H7 (cell line): ENCODE measurements around the gene FBXL2. TPM values are rescaled to one million over a fixed set of nuclear protein-coding genes. Genes with fewer than 3 reads are reported as not detected.
A peak's percentile ranks its signal among the peaks of the same experiment; 100 is the strongest.
"Not testable (repeated sequence)": the region's sequence is repeated elsewhere in the genome, so short reads cannot be mapped to it uniquely, and the experiment has no call there.

Experiments
- DNase-seq: peaks from one replicate; pipeline ENCODE4 v3.0.0; 2012
- H3K27me3 ChIP-seq: 2 replicates; pipeline ENCODE4 v1.6.0; 2011; ENCODE audit warnings: mild to moderate bottlenecking, low read length; ENCODE audit not compliant: control insufficient read depth, insufficient read depth
- H3K36me3 ChIP-seq: replicated peaks from 2 replicates; pipeline ENCODE4 v1.5.1; 2011; ENCODE audit warnings: low read length; ENCODE audit not compliant: control insufficient read depth, insufficient read depth
- H3K4me3 ChIP-seq: 2 replicates; pipeline ENCODE4 v1.5.1; 2011; ENCODE audit warnings: low read depth, mild to moderate bottlenecking, control low read depth, low read length, moderate library complexity; ENCODE audit not compliant: insufficient read depth
- total RNA-seq: library from RNA; depleted of rRNA; stranded (reverse); fragments of >200 nt; shearing (Covaris generic); gene quantifications from 2 replicates; pipeline ENCODE4 v1.2.3, GENCODE V29; 2014

Gene FBXL2
- total RNA-seq, 1 experiment from 2014 or later, result 5.3 TPM

GRCh38 chr3:33273628-33274027 is 3.6 kb upstream of the FBXL2 start:
- H3K36me3 ChIP-seq, result no peaks in the 10 kb centered on the region
- DNase-seq, result no peak

GRCh38 chr3:33278163-33278562 is 921 bp downstream of the FBXL2 start:
- DNase-seq, result peak; percentile 29
- peak overlapping the region; percentile 66 for H3K4me3 ChIP-seq
- H3K36me3 ChIP-seq, result no peaks in the 10 kb centered on the region
- H3K27me3 ChIP-seq, result no peaks in the 10 kb centered on the region

More at GRCh38 chr3:33273628-33274027, 3.6 kb upstream of the FBXL2 start:
- Histone ChIP-seq H3K4me3 (no peak overlapping the region), H3K27me3 (no peaks in the 10 kb centered on the region)

- Histone ChIP-seq H3K4me3 (no peak overlapping the region), H3K27me3 (no peaks in the 10 kb centered on the region), H3K36me3 (no peaks in the 10 kb centered on the region)
- DNase-seq, result no peak
Measured at GRCh38 chr3:33287672-33288282, 10.5 kb downstream of the FBXL2 start.

- DNase-seq, result no peak
- no peaks in the 10 kb centered on the region for H3K36me3 ChIP-seq
- H3K27me3 ChIP-seq, result no peaks in the 10 kb centered on the region
- H3K4me3 ChIP-seq, result no peak overlapping the region
Measured at GRCh38 chr3:33299395-33300081, 22.3 kb downstream of the FBXL2 start.

GRCh38 chr3:33312361-33312760 is 35.1 kb downstream of the FBXL2 start:
- DNase-seq, result no peak
- no peaks in the 10 kb centered on the region for H3K36me3 ChIP-seq

GRCh38 chr3:33313331-33313730 is 36.1 kb downstream of the FBXL2 start:
- H3K36me3 ChIP-seq, result no peaks in the 10 kb centered on the region
- H3K4me3 ChIP-seq, result no peak overlapping the region
- DNase-seq, result no peak
- H3K27me3 ChIP-seq, result no peaks in the 10 kb centered on the region

More at GRCh38 chr3:33312361-33312760, 35.1 kb downstream of the FBXL2 start:
- Histone ChIP-seq H3K27me3 (no peaks in the 10 kb centered on the region), H3K4me3 (no peak overlapping the region)

GRCh38 chr3:33314993-33315392 is 37.8 kb downstream of the FBXL2 start:
- no peak overlapping the region for H3K4me3 ChIP-seq
- no peaks in the 10 kb centered on the region for H3K36me3 ChIP-seq
- no peaks in the 10 kb centered on the region for H3K27me3 ChIP-seq
- DNase-seq, result no peak

GRCh38 chr3:33315826-33316225 is 38.6 kb downstream of the FBXL2 start:
- no peak for DNase-seq
- Histone ChIP-seq H3K36me3 (no peaks in the 10 kb centered on the region), H3K4me3 (no peak overlapping the region), H3K27me3 (no peaks in the 10 kb centered on the region)

GRCh38 chr3:33317963-33318709 is 40.9 kb downstream of the FBXL2 start:
- H3K27me3 ChIP-seq, result no peaks in the 10 kb centered on the region
- no peak overlapping the region for H3K4me3 ChIP-seq
- no peaks in the 10 kb centered on the region for H3K36me3 ChIP-seq
- DNase-seq, result no peak

GRCh38 chr3:33318710-33319380 is 41.6 kb downstream of the FBXL2 start:
- H3K4me3 ChIP-seq, result no peak overlapping the region
- H3K36me3 ChIP-seq, result no peaks in the 10 kb centered on the region
- peak; percentile 23 for DNase-seq
- H3K27me3 ChIP-seq, result no peaks in the 10 kb centered on the region

- H3K4me3 ChIP-seq, result no peak overlapping the region
- no peaks in the 10 kb centered on the region for H3K27me3 ChIP-seq
- DNase-seq, result no peak
- H3K36me3 ChIP-seq, result no peaks in the 10 kb centered on the region
Measured at GRCh38 chr3:33322412-33322811, 45.2 kb downstream of the FBXL2 start.

- no peak overlapping the region for H3K4me3 ChIP-seq
- H3K36me3 ChIP-seq, result no peaks in the 10 kb centered on the region
- H3K27me3 ChIP-seq, result no peaks in the 10 kb centered on the region
- DNase-seq, result peak; percentile 7
Measured at GRCh38 chr3:33331414-33331813, 54.2 kb downstream of the FBXL2 start.

- no peak for DNase-seq
- H3K36me3 ChIP-seq, result no peaks in the 10 kb centered on the region
- H3K27me3 ChIP-seq, result no peaks in the 10 kb centered on the region
- no peak overlapping the region for H3K4me3 ChIP-seq
Measured at GRCh38 chr3:33334364-33334763, 57.1 kb downstream of the FBXL2 start.

GRCh38 chr3:33338936-33339465 is 61.8 kb downstream of the FBXL2 start:
- H3K36me3 ChIP-seq, DNase-seq, H3K27me3 ChIP-seq, H3K4me3 ChIP-seq: not testable (repeated sequence)
